Measurements from ENCODE around the gene CC2D2B. TPM values are rescaled to one million over a fixed set of nuclear protein-coding genes. Genes with fewer than 3 reads are reported as not detected.
"Not testable (repeated sequence)": the region's sequence is repeated elsewhere in the genome, so short reads cannot be mapped to it uniquely, and the experiment has no call there.

CC2D2B gene, protein sequence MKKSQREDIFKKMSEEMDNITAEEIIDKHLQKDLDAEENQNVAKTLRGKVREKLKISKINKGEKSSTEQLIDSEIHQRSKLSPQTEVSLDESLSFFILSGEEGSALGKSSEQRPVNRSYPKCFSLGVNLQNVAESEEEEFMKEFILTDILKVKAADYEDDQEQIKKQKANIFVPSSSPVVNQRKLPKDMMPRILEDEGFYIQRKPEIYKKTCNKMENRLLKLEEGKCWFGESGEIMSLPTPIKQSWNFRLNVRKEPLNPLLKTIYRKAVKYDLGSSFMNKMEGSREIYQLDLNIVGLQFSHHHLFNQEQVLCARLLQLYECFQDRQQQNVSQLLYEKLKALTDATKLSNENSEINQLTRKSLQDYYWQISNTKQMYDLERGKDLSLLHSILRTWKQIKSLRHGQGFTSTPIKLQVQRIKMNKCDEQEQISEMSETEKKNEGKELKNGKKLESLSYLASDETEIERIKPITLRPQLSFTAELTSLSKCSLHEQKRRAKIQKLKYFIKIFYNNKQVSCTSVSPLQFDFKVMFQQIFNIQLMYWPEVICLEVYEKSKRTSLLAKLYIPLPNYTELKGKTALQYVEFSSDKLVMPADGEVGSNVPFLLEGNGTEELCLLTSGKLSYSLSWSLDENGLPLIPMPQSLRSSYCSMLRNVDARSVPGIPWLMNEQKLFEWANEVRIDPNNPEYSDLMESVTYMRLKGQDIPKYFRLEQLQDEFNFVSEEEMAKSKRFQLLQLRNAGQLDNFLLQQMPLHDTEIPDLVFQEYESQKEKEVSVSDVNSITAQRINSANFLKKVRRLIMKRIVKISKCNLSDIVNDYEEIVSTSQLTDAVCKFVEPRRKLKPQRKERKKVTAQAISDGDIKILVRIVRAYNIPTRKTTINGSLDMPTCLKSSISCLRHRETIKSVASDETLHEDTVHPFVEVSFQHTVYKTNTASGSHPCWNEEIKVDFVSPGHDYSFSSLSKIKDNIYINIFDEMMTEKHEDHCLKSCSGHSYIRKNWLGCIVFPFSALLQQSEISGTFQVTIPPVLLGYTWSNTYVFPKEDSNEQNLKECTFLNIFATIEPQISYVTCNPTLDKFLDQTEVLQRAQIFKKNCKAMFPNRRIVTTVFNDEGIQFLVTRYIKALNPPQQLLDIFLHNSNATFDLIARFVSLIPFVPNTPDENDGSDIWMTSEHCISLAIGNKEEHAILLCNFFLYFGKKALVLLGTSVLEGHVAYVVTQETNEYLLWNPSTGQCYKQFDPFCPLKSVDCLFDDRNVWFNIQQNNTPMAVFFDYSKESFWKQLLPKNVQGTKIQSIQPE (N-terminal part only)
- 0.46 TPM in 1 of 2 replicates, not detected in the other for total RNA-seq (2014; rRNA removed; shearing (Covaris generic); ENCODE audit: low replicate concordance)

DNA sequence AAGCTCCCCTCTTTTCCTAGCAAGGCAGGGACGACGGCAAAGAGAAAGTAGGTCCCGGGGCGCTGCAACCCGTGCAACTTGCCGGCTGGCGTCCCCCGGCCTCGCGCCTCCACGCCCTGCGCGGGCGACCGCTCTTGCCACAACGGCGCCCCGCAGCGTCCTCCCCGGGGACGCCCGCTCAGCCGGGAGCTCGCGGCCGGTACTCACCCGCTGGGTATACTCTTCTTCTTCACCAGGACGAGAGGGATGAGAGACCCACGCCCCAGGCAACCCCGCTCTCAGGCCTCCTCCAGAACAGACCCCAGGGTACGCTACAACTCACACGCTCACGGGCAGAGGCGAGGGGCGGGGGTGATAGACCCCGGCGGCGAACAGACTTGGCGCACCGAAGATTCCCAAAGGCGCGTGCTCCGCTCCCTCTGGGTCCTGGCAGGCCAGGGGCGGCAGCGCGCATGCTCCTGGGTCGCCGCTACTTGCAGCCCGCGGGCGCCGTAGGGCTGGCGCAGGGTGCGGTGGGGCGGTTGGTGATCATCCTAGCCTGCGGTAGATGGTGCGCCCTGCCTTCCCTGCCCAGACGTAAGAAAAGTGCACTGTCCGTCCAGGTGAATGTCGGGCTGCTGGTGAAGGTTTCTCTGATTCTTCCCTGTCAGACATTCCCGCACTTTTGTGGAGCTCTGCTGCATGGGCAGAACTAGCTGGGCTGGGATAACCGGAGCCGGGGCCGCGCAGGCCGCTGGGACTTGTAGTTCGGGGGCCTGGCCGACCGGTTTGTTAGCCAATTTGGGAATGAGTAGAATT is at the start of gene CC2D2B:
Gene CC2D2B (plus strand): TSS at position 520 of the 798 bp plus-strand sequence. CDS start 3,349 bp downstream, outside the sequence.
- DNase-seq = peak; percentile 86
- Histone ChIP-seq H3K4me3 (peak within 1 kb of the TSS; percentile 61), H3K9me3 (no peaks in the 10 kb centered on the region)

DNA sequence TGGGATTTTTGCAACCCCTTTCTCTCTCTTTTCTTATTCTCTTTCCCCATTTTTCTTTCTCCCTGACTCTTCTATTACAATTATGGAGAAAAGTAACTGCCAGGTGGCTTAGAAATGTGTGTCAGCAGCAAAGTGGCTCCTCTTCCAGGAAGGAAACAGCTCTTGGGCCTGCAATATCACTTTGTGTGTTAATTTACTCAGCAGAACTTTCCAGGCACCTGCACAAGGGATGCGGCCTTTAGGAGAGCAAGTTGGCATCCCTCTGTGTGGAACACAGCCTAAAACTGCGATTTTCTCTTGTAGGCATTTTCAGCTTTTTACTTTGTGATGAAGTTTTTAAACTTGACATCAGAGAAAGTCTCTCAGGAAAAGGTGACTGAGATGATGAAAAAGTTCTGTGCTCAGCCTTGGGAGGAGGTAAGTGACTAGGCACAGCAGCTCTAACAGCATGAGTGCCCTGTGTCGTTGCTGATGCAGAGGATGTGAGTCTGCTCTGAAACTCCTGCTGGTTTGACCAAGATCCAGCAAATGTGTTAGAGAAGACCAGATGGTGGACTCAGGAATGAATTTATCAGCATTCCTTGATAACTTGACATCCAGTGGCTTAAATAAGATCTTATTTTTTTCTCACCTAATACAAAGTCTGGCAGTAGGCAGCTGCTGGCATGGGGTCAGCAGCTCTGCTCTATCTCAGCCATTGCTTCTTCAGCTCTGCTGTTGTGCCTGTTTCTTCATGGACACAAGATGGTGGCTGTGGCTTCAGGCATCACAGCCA is 47.4 kb upstream of the CC2D2B start:
- Histone ChIP-seq H3K27me3 (no peaks in the 10 kb centered on the region), H3K9me3 (no peaks in the 10 kb centered on the region), H3K4me3 (no peak overlapping the region), H3K36me3 (no peaks in the 10 kb centered on the region)
- DNase-seq = no peak

More for the DNA sequence above, at the start of gene CC2D2B:
- no peaks in the 10 kb centered on the region for H3K36me3 ChIP-seq
- no peaks in the 10 kb centered on the region for H3K27me3 ChIP-seq

DNA sequence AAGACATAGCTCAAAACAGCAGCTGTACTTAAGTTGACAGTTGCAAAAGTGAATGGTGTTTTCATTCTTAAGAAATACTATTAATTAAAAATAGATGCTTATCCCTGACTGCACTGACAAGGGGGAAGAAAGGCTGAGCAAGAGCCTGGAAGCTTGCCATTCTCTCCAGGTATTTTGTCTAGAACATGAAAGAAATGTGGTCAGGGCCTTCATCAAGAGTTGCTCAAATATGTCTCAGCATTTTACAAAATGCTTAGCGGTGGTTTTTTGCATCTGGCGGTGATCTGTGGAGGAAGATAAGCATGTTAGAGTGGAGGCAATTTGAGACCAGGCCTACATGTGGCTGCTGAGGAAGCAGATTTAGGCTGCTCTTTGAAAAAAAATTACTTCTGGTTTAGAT is 46.4 kb upstream of the CC2D2B start:
- Histone ChIP-seq H3K4me3 (no peak overlapping the region), H3K27me3 (no peaks in the 10 kb centered on the region), H3K36me3 (no peaks in the 10 kb centered on the region), H3K9me3 (no peaks in the 10 kb centered on the region)
- DNase-seq = no peak

DNA sequence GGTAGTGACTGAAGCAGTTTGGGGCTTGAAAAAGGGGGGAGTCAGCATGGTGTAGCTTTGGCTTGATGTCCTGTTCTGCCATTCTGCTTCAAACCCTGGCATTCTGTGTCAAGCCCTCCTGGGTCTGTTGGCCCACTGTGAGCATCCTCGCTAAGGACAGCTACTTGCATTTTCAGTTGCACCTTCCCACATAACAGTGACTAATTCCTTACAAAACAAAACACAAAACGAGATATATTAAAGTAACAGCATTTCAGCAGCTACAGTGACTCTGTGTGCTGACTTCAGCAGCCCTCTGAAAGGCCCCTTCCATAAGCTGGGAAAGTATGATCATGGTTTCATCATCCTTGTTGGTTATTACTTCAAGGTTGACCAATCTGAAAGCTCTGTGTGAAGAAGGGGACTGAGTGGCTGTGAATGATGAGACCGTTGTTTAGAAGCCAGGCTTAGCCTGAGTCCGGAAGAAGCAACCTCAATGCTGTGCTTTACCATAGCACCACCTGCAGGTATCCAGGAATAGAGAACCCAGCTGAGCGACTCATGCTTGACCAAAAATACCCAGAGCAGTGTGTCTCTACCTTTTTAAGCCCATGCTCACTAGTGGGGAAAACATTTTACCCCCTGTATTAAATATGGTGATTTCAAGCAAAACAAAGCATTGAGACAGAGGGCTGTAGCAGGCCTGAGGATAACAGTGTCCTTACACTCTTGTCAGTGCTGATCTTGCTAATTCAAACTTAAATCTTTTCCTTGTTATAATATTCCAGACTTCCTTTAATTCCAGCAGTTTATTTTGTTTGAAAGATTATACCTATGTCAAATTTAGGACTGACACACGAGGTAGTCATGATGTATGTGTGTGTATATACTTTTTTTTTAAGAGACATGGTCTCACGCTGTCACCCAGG is 42.6 kb upstream of the CC2D2B start:
- Histone ChIP-seq H3K9me3 (no peaks in the 10 kb centered on the region), H3K4me3 (no peak overlapping the region), H3K36me3 (no peaks in the 10 kb centered on the region), H3K27me3 (no peaks in the 10 kb centered on the region)
- peak; percentile 24 for DNase-seq

DNA sequence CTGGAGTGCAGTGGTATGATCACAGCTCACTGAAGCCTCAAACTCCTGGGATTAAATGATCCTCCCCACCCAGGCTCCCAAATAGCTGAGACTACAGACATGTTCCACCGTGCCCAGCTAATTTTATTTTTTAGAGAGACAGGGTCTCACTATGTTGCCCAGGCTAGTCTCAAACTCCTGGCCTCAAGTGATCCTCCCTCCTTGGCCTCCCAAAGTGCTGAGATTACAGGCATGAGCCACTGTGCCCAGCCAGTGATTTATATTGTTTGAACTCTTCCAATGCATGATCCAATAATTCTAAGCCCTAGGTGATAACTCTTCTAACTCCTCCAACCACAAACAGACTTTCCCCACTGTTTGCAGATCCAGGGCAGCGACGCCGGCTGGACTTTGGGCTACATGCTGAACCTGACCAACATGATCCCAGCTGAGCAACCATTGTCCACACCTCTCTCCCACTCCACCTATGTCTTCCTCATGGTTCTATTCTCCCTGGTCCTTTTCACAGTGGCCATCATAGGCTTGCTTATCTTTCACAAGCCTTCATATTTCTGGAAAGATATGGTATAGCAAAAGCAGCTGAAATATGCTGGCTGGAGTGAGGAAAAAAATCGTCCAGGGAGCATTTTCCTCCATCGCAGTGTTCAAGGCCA is 41.8 kb upstream of the CC2D2B start:
- H3K9me3 ChIP-seq = no peaks in the 10 kb centered on the region
- no peaks in the 10 kb centered on the region for H3K27me3 ChIP-seq
- no peak for DNase-seq
- H3K4me3 ChIP-seq = no peak overlapping the region
- H3K36me3 ChIP-seq = no peaks in the 10 kb centered on the region

DNA sequence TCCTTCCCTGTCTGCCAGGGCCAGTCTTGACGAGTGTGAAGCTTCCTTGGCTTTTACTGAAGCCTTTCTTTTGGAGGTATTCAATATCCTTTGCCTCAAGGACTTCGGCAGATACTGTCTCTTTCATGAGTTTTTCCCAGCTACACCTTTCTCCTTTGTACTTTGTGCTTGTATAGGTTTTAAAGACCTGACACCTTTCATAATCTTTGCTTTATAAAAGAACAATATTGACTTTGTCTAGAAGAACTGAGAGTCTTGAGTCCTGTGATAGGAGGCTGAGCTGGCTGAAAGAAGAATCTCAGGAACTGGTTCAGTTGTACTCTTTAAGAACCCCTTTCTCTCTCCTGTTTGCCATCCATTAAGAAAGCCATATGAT is 41.3 kb upstream of the CC2D2B start:
- H3K4me3 ChIP-seq = no peak overlapping the region
- DNase-seq = no peak
- H3K27me3 ChIP-seq = no peaks in the 10 kb centered on the region
- no peaks in the 10 kb centered on the region for H3K36me3 ChIP-seq
- no peaks in the 10 kb centered on the region for H3K9me3 ChIP-seq

DNA sequence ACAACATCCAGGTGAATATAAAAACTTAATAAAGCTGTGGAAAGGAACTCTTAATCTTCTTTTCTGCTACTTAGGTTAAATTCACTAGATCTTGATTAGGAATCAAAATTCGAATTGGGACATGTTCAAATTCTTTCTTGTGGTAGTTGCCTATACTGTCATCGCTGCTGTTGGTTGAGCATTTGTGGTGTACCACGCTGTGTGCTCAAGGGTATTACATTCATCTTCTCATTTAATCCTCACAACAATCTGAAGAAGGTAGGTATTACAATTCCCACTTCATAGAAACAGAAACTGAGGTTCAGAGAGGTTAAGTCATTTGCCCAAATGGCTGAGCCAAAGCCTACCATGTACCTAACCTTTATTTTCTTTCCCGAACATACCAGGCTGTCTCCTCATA is 39.9 kb upstream of the CC2D2B start:
- Histone ChIP-seq H3K9me3 (no peaks in the 10 kb centered on the region), H3K4me3 (no peak overlapping the region), H3K27me3 (no peaks in the 10 kb centered on the region), H3K36me3 (no peaks in the 10 kb centered on the region)
- no peak for DNase-seq

DNA sequence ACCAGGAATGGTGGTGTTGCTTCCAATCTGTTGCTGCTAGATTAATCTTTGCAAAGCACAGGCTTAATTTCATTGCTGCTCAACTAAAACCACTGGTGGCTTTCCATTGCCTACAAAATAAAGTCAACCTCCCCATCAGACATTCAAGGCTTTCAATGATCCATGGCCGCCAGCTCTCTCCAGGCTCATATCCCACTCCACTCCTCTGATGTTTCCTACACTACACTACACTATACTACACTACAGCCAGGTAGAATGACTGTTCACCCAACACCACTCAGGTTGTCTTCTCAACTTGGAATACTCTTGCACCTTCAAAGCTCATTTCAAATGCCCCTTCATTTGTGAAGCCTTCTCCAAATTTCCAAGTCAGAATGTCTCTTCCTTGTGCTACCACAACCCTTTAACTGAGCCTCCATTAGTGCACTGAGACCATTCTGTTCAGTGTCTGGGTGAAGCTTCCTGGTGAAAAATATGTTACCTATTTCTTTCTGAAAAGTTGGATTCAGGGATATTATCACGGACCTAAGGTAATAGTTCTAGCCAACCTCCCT is 35.5 kb upstream of the CC2D2B start:
- Histone ChIP-seq H3K4me3 (no peak overlapping the region), H3K27me3 (no peaks in the 10 kb centered on the region), H3K9me3 (no peaks in the 10 kb centered on the region), H3K36me3 (peaks cover 3% of the 10 kb centered on the region)
- no peak for DNase-seq

DNA sequence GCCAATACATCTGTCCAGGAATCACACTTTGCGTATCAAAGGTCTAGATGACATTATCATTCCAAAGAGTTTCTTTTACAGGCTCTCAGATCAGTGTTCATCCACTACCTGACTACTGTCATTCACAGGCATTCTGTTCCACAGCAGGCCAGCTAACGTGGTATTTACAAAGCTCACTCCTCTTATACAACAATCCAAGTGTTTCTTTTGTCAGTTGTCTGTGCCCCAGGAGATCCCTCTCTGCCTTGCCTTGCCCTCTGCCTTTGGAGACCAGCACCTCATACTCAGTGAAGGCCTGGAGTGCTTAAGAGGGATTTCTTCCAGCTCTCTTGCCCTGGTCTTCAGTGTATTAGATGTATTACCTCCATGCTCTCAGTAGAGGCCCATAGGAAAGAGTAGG is 34.6 kb upstream of the CC2D2B start:
- DNase-seq = no peak
- Histone ChIP-seq H3K36me3 (peaks cover 3% of the 10 kb centered on the region), H3K27me3 (no peaks in the 10 kb centered on the region), H3K9me3 (no peaks in the 10 kb centered on the region), H3K4me3 (no peak overlapping the region)

DNA sequence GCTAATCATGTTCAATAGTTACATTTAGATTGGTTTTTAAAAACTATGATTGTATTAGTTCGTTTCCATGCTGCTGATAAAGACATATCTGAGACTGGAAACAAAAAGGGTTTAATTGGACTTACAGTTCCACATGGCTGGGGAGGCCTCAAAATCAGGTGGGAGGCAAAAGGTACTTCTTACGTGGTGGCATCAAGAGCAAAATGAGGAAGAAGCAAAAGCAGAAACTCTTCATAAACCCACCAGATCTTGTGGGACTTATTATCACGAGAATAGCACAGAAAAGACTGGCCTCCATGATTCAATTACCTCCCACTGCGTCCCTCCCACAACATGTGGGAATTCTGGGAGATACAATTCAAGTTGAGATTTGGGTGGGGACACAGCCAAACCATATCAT is 34.1 kb upstream of the CC2D2B start:
- Histone ChIP-seq H3K9me3 (no peaks in the 10 kb centered on the region), H3K36me3 (peaks cover 3% of the 10 kb centered on the region), H3K4me3 (no peak overlapping the region), H3K27me3 (no peaks in the 10 kb centered on the region)
- no peak for DNase-seq

DNA sequence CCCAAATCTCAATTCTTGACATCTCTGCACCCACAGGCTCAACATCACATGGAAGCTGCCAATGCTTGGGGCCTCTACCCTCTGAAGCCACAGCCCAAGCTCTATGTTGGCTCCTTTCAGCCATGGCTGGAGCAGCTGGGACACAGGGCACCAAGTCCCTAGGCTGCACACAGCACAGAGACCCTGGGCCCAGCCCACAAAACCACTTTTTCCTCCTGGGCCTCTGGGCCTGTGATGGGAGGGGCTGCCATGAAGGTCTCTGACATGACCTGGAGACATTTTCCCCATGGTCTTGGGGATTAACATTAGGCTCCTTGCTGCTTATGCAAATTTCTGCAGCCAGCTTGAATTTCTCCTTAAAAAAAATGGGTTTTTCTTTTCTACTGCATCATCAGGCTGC is 33.0 kb upstream of the CC2D2B start:
- not testable (repeated sequence) for H3K4me3 ChIP-seq, H3K27me3 ChIP-seq, DNase-seq, H3K9me3 ChIP-seq, H3K36me3 ChIP-seq

DNA sequence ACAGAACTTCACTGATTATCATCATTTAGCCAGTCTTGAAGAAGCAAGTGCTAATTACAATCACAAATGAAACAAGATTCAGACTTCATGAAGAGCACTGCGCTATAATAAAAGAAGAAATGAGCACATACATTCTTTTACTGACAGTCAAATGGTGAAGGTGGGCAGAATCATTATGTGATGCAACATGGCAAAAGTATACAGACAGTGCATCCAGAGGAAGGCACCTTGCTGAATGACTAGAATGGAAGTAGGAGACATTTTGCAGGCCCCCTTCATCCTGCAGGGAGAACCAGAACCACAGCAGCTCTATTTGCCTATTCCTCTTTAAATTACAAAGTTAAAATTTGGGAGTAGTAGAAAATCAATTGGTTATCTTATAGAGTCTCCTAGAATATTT is 31.0 kb upstream of the CC2D2B start:
- Histone ChIP-seq H3K9me3 (no peaks in the 10 kb centered on the region), H3K4me3 (no peak overlapping the region), H3K27me3 (no peaks in the 10 kb centered on the region), H3K36me3 (peaks cover 3% of the 10 kb centered on the region)
- DNase-seq = no peak

DNA sequence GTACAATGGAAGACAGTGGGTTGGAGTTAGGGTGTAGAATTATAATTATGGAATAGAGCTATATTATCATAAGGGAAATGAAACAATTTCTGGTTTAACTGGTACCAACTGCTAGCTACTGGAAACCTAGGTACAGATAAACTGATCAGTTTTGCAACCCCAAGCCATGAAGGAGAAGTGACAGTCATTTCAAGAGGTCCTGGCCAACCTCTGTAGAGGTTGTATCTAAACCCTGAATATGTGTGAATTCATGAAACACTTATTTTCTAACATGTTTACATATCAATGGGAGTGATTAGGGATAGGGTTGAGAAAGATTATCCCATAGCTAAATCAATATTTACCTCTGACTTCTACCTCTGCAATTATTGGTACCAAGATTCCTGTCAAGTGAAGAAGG is 29.9 kb upstream of the CC2D2B start:
- Histone ChIP-seq H3K27me3 (no peaks in the 10 kb centered on the region), H3K4me3 (no peak overlapping the region), H3K36me3 (peaks cover 3% of the 10 kb centered on the region), H3K9me3 (no peaks in the 10 kb centered on the region)
- no peak for DNase-seq

DNA sequence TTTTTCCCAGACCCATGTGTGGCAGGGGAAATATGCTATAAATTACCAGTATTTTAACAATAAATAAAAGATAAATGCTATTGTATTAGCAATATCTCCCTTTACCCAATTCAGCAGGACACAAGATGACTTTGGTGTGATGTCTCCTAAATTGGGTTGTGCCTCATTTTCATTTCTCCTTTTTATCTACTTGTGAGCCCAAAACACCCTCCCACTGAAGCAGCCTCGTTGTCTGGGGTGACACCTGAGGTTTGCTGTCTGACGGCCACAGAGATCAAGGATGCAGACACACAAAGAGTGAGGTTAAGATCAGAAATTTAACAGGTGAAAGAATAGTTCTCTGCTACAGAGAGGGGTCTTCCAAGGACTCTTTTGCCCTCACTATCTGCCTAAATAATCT is 27.1 kb upstream of the CC2D2B start:
- Histone ChIP-seq H3K27me3 (no peaks in the 10 kb centered on the region), H3K4me3 (no peak overlapping the region), H3K36me3 (peaks cover 3% of the 10 kb centered on the region; the same call in 1 of the 2 replicates), H3K9me3 (no peaks in the 10 kb centered on the region)
- DNase-seq = no peak
